Right lung (tissue), 10 donors: ENCODE data around the gene ITGA2B. TPM values are rescaled to one million over a fixed set of nuclear protein-coding genes. Genes with fewer than 3 reads are reported as not detected.

Source experiments
- DNase-seq, 2 donors: peaks; one replicate each; pipeline ENCODE4 v3.0.0-alpha.2; 2013
- long read RNA-seq, 8 donors: transcript quantifications; one replicate each; lab custom pipeline, GENCODE V29; 2026
- polyA plus RNA-seq, 5 donors: library from polyadenylated mRNA; unstranded; fragments of 120-200 nt; gene quantifications; one replicate each; pipeline versions ENCODE4 v1.2.1 to v1.2.3, GENCODE V29; 2013; ENCODE audit warnings: inconsistent platforms in 1 of 5, low replicate concordance in 1 of 5; ENCODE audit not compliant: insufficient read length in 5 of 5, insufficient read depth in 1 of 5

Gene ITGA2B
- polyA plus RNA-seq = 1 to 10 TPM; 6.4 to 8.2 (median 6.7) TPM
- long read RNA-seq, donor 1, partial matches to known transcripts = 0 of 1 reads
- long read RNA-seq, donor 1, other reads (novel, unspliced or antisense) = 0 of 1 reads
- long read RNA-seq, donor 2 = 0 reads
- long read RNA-seq, donor 3 = 0 reads
- long read RNA-seq, donor 4 = 0 reads
- long read RNA-seq, donor 5 = 0 reads
- long read RNA-seq, donor 6 = 0 reads
- long read RNA-seq, donor 7 = 0 reads
- long read RNA-seq, donor 8 = 0 reads

GRCh38 chr17:44389281-44389680, at the start of gene ITGA2B:
Gene ITGA2B, minus strand, starts transcription at chr17:44389649. Its CDS starts 176 bp downstream, at chr17:44389473.
- no peak for DNase-seq

- DNase-seq = no peak
These were observed 49.7 kb upstream of the ITGA2B start for GRCh38 chr17:44439168-44439567.

GRCh38 chr17:44438636-44439035, 49.2 kb upstream of the ITGA2B start:
- DNase-seq = no peak

GRCh38 chr17:44436336-44436735, 46.9 kb upstream of the ITGA2B start:
- DNase-seq = no peak

- no peak for DNase-seq
These were observed 43.1 kb upstream of the ITGA2B start for GRCh38 chr17:44432254-44433157.

GRCh38 chr17:44424828-44425461, 35.5 kb upstream of the ITGA2B start:
- DNase-seq = no peak

GRCh38 chr17:44417553-44417952, 28.1 kb upstream of the ITGA2B start:
- no peak for DNase-seq

GRCh38 chr17:44416558-44417289, 27.3 kb upstream of the ITGA2B start:
- DNase-seq = no peak

- DNase-seq = no peak
These were observed 25.1 kb upstream of the ITGA2B start for GRCh38 chr17:44414394-44415155.

- DNase-seq = no peak
These were observed 20.0 kb upstream of the ITGA2B start for GRCh38 chr17:44409309-44410028.

GRCh38 chr17:44408786-44409185, 19.3 kb upstream of the ITGA2B start:
- DNase-seq = no peak

GRCh38 chr17:44402564-44403172, 13.2 kb upstream of the ITGA2B start:
- DNase-seq = no peak

- DNase-seq = no peak
These were observed 10.9 kb upstream of the ITGA2B start for GRCh38 chr17:44400226-44400847.

GRCh38 chr17:44398692-44399691, 9.5 kb upstream of the ITGA2B start:
- DNase-seq = no peak

GRCh38 chr17:44397479-44398440, 8.3 kb upstream of the ITGA2B start:
- no peak for DNase-seq

GRCh38 chr17:44396946-44397345, 7.5 kb upstream of the ITGA2B start:
- no peak for DNase-seq

- no peak for DNase-seq
These were observed 5.4 kb upstream of the ITGA2B start for GRCh38 chr17:44394833-44395232.
